Measurements from ENCODE around the gene MAFB.

Gene MAFB

GRCh38 chr20:40682104-40682981 is 6.7 kb downstream of the MAFB start:
- DNase-seq (ENCODE audit: low read depth, low spot score): no peak

- no peak for DNase-seq (ENCODE audit: low read depth, low spot score)
Measured at GRCh38 chr20:40681684-40682083, 7.4 kb downstream of the MAFB start.

- no peak for DNase-seq (ENCODE audit: low read depth, low spot score)
Measured at GRCh38 chr20:40681165-40681564, 7.9 kb downstream of the MAFB start.

- DNase-seq (ENCODE audit: low read depth, low spot score): no peak
Measured at GRCh38 chr20:40680161-40680959, 8.7 kb downstream of the MAFB start.

- no peak for DNase-seq (ENCODE audit: low read depth, low spot score)
Measured at GRCh38 chr20:40679184-40679583, 9.9 kb downstream of the MAFB start.

GRCh38 chr20:40678286-40678875 is 10.7 kb downstream of the MAFB start:
- no peak for DNase-seq (ENCODE audit: low read depth, low spot score)

- DNase-seq (ENCODE audit: low read depth, low spot score): no peak
Measured at GRCh38 chr20:40677343-40677924, 11.6 kb downstream of the MAFB start.

GRCh38 chr20:40676491-40677269 is 12.4 kb downstream of the MAFB start:
- no peak for DNase-seq (ENCODE audit: low read depth, low spot score)

- no peak for DNase-seq (ENCODE audit: low read depth, low spot score)
Measured at GRCh38 chr20:40675599-40676221, 13.3 kb downstream of the MAFB start.

- no peak for DNase-seq (ENCODE audit: low read depth, low spot score)
Measured at GRCh38 chr20:40673442-40673841, 15.6 kb downstream of the MAFB start.

- DNase-seq (ENCODE audit: low read depth, low spot score): no peak
Measured at GRCh38 chr20:40672095-40672494, 16.9 kb downstream of the MAFB start.

- DNase-seq (ENCODE audit: low read depth, low spot score): no peak
Measured at GRCh38 chr20:40670253-40670652, 18.8 kb downstream of the MAFB start.

GRCh38 chr20:40669692-40670091 is 19.3 kb downstream of the MAFB start:
- no peak for DNase-seq (ENCODE audit: low read depth, low spot score)

GRCh38 chr20:40668449-40669228 is 20.4 kb downstream of the MAFB start:
- no peak for DNase-seq (ENCODE audit: low read depth, low spot score)

- no peak for DNase-seq (ENCODE audit: low read depth, low spot score)
Measured at GRCh38 chr20:40667503-40667902, 21.5 kb downstream of the MAFB start.

- no peak for DNase-seq (ENCODE audit: low read depth, low spot score)
Measured at GRCh38 chr20:40666336-40666735, 22.7 kb downstream of the MAFB start.

GRCh38 chr20:40664891-40665290 is 24.1 kb downstream of the MAFB start:
- no peak for DNase-seq (ENCODE audit: low read depth, low spot score)

GRCh38 chr20:40663991-40664880 is 24.8 kb downstream of the MAFB start:
- DNase-seq (ENCODE audit: low read depth, low spot score): no peak

GRCh38 chr20:40663304-40663790 is 25.7 kb downstream of the MAFB start:
- DNase-seq (ENCODE audit: low read depth, low spot score): no peak
